GM19397 (cell line): ENCODE measurements around the gene PTGES3L.

Source experiments
- ATAC-seq: cut with Tn5 transposase; IDR thresholded peaks from one replicate; pipeline ENCODE4 v1.9.1; 2021; ENCODE audit warnings: mild to moderate bottlenecking, moderate library complexity; ENCODE audit not compliant: unreplicated experiment

Gene PTGES3L

DNA sequence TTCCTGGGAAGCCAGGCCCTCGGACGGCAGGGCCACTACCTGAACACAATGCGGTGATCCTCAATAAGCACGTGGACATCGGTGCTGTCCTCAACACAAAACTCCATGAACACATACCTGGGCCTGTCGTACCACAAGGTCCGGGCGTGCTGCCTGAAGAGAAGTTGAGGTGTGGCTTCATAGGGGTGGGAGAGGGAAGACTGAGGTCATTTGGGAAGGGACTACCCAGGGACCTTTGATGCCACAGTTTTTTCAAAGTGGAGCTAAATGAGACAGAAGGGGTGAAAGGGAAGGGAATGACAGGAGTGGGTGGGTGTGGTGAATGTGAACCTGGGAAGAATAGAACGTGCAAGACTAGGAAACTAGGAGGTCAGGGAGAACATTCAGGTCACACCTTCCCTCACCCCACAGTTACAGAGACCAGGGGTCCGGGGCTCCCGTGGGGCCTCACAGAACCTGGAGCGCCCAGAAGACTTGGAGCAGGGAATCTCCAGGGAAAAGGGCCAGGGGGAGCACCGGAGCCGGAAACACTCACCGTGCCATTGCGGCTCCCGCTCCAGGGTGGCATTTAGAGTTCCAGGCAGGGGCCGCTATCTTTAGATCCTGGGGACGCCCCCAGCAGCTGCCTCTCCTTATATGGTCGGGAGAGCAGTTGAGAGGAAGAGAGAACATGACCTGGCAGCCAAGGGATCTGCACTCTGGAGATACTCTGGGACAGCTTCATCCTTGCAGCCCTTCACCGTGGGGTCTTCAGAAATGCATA, at the start of gene PTGES3L:
Gene PTGES3L (minus strand): TSS at position 570 of the 763 bp plus-strand sequence. CDS start 27 bp downstream, at position 543.
- no peak for ATAC-seq

DNA sequence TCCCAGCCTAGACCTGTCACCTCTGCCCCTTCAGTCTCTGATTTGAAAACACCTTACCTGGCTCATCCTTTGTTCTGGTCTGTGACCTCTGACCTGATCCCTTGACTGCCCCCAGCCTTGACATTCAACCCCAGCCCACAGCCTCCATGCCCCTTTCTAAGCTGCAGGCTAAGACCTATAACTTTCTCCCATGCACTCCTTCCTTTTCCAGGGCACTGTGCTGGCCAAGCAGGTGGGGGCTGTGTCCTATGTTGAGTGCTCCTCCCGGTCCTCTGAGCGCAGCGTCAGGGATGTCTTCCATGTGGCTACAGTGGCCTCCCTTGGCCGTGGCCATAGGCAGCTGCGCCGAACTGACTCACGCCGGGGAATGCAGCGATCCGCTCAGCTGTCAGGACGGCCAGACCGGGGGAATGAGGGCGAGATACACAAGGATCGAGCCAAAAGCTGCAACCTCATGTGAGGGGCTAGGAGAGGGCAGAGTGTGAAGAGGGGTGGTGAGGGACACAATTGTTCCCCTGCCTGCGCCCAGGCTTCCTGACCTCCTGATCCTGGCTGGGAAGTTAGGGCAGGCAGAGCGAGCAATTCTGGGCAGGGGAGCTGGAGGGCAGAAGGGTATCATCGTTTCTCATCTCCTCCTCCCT, 48.5 kb upstream of the PTGES3L start:
- no peak for ATAC-seq

DNA sequence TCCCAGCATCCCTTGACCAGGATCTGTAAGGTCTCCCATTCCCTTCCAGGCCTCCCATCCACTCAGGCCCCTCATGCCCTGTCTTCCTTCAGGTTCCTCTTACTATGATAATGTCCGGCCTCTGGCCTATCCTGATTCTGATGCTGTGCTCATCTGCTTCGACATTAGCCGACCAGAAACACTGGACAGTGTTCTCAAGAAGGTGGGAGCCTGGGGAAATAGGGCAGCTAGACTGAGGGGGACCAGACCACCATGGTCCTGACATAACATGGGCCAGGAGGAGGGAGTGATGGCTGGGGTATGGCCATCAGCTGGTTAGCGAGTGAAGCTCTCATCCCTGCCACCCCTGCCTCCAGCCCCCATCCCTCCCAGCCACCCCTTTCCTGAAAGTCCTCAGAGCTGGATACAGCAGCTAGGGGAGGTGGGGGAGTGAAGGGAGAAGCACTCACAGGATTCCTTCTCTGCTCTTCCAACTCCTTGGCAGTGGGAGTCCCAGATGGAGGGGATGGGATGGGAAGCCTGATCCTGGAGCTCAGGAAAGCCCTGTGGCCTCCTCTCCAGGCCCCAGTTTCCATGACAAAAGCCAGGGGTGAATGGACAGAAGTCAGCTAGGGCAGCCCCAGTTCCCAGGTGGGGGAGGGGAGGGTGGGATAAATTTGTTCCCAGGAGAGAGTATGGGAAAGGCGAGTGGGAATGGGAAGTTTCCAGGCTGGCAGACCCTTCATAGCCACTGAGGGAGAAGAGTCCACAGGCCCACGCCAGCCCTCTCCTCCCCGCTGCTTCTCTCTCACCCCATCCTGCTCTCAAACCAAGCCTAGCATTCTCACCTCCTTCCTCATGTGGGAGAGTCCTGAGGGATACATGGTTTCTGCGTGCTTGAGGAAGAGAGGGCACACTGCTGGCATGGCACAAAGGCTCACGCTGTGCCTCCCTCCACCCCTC, 47.5 kb upstream of the PTGES3L start:
- no peak for ATAC-seq

DNA sequence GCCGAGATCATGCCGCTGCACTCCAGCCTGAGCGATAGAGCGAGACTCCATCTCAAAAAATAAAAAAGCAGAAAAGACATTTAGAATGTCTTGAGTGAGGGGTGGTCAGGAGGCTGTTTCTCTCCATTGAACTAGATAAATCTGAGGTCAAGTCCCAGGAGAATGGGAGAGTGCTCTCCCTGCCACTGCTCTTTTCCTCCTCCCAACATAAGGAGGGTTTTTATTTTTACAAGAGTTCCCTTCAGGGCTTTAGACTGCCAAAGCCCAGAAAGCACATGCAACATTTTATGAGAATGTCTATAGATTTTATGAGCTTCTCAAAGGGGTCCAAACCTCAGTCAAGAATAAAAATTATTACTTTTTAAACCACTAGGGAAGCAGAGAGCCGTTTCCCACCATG, 46.7 kb upstream of the PTGES3L start:
- ATAC-seq, result no peak

DNA sequence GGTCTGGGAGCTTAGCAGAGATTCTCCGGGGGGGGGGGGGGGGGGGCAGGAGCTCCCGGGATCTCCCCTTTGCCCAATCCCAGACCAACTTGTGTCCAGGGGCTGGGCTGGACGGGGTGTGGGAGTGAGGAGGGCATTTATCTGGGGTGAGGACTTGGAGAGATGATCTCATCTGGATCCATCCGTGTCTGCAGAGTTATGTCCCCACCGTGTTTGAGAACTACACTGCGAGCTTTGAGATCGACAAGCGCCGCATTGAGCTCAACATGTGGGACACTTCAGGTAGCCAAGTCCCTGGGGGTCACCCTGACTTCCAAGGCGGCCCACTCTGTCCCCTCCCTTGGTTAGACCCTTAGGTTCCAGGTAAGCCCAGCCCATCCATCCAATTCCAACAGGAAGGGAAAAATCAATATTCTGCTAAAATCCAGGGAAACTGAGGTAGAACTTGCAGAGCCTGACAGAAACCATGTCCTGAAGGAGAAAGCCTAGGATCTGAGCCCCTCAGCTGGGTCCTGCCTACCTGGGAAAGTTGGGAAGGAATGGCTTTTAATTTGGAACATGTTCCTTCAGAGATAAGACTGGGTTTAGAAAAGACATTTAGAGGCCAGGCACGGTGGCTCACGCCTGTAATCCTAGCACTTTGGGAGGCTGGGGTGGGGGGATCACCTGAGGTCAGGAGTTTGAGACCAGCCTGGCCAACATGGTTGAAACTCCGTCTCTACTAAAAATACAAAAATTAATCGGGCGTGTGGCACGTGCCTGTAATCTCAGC, 46.1 kb upstream of the PTGES3L start:
- no peak for ATAC-seq

DNA sequence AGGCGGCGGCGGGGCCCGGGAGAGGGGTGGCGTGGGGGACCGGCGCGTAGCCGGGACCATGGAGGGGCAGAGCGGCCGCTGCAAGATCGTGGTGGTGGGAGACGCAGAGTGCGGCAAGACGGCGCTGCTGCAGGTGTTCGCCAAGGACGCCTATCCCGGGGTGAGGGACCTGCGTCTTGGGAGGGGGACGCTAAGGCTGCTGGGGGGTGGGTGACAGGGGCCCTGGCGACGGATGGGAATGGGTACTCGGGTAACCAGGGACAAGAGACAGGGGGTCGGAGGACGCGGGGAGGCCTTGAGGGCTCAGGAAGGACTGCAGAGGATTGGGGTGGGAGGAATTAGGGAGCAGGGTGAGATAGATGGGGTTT, 45.4 kb upstream of the PTGES3L start:
- ATAC-seq, result no peak

DNA sequence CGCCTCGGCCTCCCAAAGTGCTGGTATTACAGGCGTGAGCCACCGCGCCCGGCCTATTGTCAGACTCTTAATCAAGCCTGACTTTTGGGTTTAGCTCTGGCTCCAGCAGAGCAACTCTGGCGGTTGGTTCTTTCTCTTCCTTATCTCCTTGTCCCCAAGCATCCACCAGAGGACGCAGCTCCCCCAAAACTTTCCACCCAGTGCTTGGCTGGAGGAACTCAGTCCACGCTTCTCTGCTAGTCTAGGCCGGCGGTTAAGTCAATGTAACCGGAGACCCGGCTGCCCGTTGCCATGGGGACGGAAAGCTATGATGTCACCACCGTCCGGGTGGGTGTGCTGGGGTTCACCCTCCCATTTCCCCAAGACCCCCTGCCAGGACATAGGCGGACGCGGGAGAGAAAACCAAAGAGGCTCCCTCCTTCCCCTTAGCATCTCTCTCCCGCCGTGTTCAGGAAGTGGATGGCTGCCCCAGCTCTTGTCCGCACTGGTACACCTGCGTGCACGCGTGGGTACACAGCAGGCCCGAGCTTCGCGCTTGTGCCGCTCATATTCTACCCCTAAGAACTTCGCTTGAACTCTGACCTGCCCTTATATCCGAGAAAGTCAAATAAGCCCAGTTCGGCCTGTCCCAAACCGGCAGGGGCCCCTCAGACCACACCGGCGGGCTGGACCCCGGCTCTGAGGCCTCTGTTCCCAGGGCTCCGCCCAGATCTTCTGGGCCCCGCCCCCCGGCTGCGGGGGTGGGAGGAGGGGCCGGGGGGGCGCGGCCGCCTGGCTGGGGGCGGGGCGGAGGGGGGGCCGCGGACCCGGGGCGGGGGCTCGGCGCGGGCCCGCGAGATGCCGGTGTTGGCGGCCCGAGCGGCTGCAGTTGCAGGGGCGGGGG, 44.8 kb upstream of the PTGES3L start, which contains the start of gene RND2:
Gene RND2 (plus strand): TSS at position 825 of the 883 bp plus-strand sequence. CDS start 117 bp downstream, outside the sequence.
- no peak for ATAC-seq

DNA sequence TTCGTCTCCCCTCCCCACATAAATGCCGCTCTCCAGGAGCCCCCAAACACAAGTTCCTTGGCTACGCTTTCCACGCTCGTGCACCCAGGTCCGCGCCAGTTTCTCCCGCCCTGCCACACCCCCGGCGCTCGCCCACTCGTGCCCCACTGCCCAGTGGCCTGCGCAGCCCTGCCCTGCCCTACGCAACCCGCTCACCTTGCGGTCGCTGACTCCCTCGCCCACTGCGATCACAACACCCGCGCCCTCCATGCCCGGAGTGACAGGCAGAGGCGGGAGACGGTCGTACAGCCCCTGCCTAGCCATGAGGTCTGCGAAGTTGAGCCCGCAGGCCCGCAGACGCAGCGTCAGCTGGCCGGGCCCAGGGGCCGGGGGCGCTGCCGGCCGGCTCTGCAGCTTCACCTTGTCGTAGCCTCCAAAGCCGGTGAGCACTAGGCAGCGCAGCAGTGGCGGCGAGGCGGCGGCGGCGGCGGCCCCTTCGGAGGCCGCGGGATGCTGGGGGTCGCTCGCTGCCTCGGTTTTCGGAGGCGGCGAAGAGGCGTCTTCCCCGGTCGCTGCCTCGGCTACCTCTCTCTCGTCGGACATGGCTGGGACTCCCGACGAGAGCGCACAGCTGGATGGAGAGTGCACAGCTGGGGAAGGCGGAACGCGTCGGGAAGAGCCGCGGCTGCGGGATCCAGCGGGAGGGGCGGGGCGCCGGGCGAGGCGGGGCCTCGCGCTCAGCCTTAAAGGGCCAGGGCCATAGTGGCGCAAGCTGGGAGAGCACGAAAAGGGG, 42.0 kb upstream of the PTGES3L start, which contains the start of gene VAT1:
Gene VAT1 (minus strand): TSS at position 645 of the 772 bp plus-strand sequence. CDS start 63 bp downstream, at position 582.
- ATAC-seq, result peak; percentile 49

DNA sequence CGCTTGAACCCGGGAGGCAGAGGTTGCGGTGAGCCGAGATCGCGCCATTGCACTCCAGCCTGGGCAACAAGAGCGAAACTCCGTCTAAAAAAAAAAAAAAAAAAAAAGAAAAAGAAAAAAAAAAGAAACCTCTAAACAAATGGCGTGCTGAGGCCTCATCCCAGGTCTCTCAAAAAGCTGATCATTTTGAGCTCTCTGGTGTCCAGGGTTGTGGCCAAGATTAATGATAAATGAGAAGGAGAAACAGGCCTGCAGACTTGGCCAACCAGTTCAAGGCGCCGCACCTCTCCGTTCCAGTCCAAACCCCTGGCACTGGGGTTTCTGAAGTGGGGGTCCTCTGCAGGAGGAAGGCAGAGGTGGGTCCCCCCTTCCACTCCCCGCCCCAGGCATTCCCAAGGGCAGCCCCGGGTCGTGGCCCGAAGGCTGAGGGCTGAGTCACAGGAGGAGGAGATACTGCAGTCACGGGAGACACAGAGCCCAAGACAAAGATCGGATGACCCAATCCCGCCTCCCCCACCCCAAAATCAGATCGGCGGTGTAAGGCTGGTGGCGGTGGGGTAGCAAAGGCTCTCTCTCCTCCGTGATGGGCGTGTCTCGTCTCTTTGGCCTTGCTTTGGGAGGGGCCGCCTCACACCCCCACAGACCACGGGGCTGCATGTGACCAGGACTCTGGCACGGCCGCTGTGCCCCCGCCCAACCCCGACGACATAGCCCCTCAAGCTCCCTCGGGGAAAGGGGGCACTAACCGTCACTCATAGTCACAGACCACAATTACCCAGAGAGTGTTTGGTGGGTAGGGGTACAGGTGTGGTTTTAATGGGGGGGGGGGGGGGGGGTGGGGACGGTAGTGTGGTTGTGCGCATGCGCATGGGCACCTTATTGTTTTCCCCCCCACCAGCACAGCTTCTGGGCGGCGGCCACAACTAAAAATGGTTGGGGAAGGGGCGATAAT, 41.2 kb upstream of the PTGES3L start:
- ATAC-seq, result no peak

DNA sequence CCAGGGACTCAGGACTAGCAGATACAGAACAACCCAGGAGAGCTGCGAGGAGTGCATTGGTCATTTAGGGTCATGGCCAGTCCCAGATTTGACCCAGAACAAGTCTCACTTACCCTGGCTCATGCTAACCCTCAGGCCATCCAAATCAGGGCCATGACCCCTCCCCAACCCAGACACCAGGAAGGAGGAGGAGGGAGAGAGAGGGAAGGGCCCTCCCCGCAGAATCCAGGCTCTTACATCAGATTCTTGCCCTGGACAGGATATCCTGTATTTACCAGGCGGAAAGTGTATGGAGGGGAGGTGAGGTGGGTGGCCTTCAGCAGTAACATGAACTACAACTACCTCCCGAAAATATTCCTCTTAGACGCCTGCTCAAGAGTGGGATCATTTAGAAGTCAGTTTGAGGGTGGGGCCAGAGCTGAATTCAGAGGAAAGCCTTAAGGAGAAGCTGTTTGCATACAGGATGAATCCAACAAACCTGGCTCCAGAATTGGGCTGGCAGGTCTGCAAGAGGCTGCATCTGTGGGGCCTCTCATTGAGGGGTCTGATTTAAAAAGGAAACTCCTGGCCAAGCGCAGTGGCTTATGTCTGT, 40.2 kb upstream of the PTGES3L start:
- no peak for ATAC-seq

DNA sequence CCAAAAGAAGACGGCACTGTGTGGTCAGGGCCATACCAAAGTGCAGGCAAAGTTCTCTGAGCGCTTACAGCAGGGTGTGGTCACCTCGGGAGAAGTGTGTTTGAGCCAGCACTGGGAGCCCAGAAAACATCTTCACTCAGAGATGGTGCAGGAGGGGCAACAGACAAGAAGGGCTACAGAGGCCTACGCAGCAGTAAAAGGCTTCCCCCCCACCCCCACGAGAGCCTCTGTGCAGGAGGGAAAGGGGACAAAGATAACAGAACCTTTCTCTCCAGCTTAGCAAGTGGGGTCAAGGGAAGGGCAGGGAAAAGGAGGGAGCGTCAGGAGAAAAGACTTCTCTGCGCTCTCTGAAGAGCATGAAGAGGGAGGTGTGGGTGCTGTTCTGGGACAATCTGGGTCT, 39.5 kb upstream of the PTGES3L start:
- no peak for ATAC-seq

DNA sequence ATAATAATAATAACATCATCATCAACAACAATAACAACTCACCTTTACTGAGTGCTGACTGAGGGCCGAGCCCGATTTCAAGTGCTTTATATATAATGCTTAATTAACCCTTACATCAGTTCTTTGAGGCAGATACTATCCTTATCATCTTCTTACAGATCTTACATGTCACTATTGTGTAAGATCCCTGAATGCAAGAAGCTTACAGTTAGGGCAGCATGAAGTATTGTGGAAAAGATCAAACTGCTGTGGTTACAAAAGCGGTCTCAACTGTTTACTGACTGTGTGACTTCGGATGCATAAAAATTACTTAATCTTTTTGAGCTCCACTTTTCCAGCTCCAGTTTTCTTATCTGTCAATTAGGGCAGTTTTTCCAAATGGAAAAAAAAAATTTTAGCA, 39.1 kb upstream of the PTGES3L start:
- ATAC-seq, result no peak

DNA sequence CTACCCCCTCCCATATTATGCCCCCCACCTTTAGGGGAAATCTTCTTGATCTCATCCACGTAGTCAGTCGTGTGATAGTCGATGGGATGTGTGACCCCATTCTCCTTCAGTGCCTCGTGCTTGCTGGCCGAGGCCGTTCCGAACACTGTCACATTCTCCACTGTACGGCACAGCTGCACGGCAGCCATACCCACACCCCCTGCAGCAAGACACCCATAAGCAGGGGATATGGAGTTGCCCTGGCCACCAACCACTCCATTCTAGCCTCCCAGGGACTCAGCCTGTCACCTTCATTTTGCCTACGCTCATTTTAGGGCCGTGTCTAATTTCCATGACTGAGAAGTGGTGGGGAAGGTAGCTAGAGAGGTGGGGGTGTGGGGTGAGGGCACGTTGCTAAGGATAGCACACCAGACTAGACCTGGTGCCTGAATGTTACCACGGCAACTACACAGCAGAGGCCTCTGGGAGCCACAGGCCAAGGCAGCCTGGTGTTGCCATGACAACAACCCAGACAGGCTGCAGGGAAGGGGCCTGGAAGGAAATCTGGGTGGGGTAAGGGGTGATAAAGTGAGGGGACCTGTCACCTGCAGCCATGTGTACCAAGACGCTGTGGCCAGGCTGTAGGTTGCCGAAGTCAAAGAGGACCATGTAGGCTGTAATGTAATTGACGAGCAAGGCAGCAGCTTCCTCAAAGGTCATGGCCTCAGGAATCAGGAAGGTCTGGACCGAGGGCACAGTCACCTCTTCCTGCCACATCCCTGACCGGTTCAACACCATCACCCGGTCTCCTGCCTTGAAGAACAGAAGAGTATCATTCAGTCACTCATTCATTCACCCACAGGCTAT, 38.4 kb upstream of the PTGES3L start:
- ATAC-seq, result no peak

DNA sequence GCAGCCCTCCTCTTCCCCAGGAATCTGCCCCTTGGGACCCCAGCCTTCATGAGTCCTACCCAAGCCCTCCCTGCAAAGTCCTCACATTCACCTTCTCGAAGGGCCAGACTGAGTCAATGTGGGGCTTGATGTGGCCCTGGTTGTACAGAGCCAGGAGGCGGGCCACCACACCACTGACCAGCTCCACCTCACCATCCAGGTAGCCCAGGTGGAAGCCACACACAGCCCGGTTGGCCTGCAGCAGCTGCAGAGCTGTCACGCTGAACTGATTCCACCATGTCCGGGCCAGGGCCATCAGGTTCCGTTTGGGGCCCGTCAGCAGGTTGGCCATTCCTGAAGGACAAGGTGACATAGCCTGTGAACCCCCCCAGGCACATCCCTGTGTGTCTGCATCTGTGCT, 36.3 kb upstream of the PTGES3L start:
- ATAC-seq, result no peak

DNA sequence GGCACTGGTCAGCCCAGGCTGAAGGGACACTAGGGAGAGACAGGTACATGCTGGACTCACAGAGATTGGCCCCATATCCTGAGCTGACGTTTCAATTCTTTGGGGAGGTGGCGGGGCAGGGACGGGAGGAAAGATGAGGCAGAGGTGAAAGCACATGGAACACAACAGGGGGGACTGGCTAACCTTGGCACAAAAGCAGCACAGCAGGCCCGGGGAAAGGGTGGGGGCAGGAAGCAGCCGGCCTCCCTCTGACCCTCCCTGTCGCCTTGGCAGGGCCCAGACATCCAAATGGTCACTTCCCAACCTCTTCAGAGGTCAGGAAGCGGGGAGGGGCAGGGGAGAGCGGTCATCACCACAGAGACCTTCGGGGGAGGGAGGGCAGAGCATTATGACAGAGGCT, 35.7 kb upstream of the PTGES3L start:
- no peak for ATAC-seq
